HG03108 (cell line): ENCODE results near the gene CEP104.

ENCODE experiments used
- ATAC-seq: cut with Tn5 transposase; IDR thresholded peaks from one replicate; pipeline ENCODE4 v1.9.1; 2021; ENCODE audit warnings: moderate library complexity; ENCODE audit not compliant: unreplicated experiment

The CEP104 gene

DNA sequence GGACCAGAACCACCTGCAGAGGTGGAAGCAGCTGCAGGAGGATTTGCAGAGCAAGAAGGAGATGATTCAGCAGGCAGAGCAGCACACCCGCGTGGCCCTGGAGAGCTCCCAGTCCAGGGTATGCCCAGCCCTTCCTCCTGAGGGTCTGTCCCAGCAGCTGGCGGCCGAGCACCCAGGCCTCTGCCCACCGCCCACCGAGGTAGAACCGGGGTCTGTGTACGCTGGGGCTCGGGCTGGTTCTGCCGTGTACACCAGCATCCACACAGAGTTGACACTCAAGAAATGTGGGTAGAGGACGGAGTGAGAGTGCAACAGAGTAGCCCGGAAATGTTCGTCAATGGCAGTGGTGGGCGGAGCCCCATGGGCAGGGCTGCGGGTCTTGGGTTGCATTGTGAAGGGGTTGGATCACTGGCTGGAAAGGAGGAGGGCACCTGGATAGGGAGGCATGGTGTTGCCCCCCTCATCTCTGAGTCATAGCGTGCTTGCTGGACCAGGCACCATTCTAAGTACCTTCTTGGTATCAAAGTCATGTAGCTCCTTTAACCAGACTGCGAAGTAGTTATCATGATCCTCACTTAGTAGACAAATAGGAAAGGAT lies 89.6 kb downstream of the CEP104 start:
- ATAC-seq: no peak

DNA sequence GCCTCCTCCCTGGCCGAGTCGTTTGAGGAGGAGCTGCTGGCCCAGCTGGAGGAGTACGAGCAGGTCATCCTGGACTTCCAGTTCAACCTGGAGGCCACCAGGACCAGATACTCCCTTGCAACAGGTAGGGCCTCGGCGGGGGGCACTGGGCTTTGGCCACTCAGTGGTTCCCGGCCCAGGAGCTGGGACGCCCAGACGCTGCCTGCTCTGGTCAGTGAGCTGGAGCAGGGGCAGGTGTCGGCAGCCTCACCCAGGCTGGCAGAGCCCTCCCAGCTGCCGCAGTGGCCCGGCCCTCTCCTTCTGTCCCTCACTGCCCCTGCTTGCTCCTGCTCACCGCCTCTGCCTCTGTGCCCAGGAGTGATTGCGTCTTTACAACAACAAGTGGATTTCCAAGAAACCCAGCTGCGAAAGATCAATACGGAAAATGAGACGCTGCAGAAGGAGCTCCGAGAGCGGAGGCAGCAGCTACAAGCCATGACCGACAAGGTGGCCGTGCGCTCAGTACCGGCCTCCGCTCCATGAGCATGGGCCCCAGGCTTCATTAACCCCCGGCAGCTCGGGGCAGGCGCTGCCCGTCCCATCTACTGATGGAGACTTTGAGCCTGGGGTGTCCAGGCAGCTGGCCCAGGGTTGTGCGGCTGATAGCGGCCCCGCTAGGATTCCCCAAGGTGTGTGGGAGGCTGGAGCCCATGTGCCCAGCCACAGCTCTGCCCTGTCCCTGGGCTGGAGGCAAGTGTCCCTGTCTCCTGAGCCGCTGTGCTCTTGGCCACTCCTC lies 93.5 kb downstream of the CEP104 start:
- no peak for ATAC-seq

GRCh38 chr1:3762873-3763228 lies 94.2 kb downstream of the CEP104 start:
- ATAC-seq: no peak

GRCh38 chr1:3762151-3762872 lies 94.7 kb downstream of the CEP104 start:
- no peak for ATAC-seq
